Activated effector memory CD4-positive, alpha-beta T cell treated with Interleukin-2 at 50 U/mL for 16 hours (primary cell): Measurements from ENCODE around the gene TM9SF2.

Experiments used
- DNase-seq: peaks from one replicate; pipeline ENCODE4 v3.0.0-alpha.2; 2020

Gene TM9SF2

DNA sequence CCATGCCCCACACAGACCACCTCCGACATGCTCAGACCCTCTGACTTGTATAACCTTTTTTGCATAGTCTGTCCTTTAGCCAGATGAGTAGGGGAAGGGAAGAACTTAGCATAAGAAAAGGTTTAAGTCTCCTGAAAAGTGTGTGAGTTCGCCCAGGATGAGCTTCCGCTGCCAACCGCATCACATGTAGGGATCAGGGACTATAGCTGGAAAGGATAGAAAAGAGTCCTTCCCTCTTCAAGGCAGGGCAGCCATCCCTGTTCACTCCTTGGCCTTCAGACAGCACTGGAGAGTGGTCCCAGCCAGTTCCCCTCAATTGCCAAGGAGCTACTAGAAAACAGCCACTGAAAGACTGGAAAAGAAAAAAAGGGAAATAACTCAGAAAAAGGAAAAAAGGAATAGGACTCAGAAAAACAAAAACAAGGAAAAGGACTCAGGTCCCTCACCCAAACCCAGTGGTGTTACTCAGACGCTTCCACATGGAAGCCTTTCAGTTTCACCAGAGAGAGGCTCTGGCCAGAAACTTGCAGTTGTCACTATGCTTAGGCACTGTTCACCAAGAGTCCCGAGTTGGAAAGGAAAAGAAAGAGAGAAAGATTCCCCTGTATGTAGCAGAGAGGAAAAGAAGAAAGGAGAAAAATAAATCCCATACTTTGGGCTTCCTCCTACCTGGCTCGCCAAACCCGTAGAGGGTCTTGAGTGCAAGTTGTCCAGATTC lies 5.6 kb upstream of the TM9SF2 start:
- DNase-seq: no peak

DNA sequence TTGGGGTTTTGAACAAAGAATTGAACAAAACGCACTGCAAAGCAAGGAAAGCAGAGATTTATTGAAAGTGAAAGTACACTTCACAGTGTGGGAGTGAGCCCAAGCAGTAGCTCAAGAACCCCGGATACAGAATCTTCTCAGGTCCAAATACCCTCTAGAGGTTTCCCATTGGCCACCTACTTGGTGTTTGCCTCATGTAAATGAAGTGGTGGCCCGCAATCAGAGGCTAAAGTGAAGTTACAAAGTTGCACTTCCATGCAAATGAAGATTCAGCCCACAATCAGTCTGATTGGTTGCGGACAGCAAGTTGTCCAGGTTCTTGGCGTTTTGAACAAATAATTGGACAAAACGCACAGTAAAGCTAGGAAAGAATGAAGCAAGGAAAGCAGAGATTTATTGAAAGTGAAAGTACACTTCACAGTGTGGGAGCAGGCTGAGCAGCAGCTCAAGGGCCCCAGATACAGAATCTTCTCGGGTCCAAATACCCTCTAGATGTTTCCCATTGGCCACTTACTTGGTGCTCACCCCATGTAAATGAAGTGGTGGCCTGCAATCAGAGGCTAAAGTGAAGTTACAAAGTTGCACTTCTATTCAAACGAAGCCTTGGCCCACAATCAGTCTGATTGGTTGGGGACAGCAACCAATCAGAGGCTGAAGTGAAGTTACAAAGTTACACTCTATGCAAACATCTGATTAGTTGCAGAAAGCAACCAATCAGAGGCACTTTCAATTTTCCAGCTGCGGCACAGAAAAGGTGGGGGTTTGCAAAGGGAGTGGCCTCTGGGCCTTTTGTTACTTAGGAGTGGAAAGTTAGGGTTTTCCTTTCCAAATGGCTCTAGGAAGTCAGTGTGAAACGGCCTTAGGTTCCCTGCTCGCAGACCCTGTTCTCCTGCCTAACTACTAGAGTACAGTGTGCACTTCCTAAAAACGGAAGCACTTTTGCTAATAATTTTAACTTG lies 4.8 kb upstream of the TM9SF2 start:
- DNase-seq: peak; percentile 52

DNA sequence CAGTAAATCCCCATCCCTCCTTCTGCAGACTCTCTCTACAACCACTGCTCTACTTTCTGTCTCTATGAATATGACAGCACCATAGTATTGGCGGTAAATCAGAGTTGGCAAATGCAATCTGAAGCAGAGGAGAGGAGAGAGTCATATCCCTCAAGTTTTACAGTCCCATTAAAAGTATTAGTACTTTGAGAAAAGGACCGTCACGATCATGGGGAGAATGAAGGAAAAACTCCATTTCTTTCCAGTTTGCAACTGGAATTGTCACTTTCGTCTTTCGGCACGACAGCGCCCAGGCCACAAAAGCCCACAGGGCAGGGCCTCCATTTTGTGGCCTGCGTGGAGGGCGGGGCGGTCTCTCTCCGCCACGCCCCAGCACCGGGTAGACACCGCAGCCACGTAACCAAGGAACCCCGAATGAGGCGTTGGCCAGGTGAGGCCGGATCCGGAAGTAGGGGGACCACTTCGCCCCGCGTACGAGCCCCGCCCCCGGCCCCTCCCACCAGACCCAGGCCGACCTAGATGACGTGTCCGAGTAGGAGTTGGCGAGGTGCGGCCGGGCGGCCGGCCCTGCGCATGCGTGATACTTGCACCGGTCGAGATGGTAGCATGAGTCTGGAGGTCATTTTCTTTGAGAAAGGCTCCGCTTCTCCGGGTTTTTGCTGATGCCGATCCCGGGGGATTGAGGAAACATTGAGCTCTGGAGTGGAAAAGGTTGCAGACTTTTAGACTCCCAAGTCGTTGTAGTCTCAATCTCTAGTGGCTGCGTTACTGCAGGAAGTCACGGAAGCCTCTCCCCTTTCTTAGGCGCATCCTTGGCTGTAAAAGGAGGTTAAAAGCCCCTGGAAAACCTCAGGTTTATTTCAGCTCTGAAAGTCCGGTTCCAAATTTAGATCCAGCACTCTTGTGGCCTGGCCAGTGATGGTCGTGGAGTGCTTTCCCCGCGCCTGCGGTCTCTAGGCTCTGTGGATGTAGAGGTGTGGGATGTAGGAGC lies 2.8 kb upstream of the TM9SF2 start:
- peak; percentile 98 for DNase-seq

DNA sequence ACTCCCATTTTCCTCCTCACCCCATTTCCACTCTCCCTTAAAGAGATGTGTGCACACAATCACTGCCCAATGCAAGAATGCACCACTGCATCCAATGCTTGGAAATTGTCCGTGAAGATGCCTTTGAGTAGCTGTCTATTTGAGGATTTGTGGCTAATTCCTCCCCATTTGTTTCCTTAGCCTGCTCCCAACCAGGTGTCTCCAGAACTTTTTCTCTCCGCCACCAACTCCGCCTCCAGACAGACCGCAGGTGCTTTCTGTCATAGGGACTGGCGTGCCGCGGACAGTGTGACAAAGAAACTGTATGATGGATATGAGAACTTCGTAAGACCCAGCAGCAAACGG lies 461 bp upstream of the TM9SF2 start:
- DNase-seq: no peak

DNA sequence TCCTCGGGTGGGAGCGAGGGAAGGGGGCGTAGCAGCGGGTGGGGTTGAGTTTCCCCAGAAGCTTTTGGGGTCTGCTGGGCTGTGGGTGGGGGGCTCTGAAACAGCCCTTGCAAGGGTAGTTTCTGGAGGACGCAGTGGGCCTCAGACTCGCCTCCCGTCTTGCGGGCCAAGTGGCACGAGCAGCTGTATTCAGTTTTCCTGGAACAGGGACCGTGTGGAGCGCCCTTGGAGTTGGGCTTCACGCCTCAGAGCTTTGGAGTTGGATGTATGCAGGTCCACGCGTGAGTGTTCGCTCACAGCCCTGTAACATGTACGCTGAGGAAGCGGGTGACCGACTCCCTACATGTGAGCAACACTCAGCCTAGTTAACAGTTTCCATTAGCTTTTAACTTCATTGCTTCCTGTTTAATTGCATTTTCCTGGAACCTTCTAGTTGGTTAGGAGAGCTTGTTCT lies 603 bp downstream of the TM9SF2 start:
- no peak for DNase-seq

DNA sequence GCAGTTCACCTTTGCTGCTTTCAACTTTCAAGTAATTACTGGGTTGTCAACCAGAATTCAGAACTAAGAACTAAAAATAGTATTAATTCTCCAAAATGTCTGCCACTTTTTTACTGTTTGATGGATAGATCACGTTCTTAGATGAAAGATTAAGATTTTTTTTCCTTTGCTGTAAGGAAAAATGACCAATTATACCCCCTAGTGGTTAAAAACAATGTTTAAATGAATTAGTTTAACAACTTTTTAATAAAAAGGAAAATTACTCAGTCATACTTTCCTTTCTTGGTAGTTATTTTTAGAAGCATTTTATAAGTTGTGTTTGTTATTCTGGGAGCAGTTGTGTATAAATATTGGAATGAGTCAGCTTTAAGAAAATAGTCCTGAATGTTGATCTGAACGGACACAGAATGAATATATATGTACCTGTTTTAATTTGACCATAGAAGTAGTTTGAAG lies 4.6 kb downstream of the TM9SF2 start:
- DNase-seq: no peak

DNA sequence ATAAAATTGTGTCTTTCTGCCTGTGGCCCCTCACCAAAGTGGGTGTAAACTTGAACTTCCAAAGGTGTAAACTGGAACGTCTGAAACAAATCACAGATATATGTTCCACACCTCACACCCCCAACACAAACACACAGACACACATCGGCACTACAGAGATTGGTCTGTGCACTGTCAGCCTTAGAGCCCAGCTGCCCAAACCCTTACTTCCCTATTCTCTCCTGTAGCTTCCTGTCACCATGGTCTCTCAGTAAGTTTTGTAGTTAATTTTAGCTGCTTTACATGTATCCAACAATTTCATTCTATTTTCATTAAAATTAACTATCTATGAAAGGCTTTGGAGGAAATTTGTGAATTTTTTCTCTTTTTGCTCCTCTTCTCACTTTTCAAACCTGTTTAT lies 5.4 kb downstream of the TM9SF2 start:
- no peak for DNase-seq

DNA sequence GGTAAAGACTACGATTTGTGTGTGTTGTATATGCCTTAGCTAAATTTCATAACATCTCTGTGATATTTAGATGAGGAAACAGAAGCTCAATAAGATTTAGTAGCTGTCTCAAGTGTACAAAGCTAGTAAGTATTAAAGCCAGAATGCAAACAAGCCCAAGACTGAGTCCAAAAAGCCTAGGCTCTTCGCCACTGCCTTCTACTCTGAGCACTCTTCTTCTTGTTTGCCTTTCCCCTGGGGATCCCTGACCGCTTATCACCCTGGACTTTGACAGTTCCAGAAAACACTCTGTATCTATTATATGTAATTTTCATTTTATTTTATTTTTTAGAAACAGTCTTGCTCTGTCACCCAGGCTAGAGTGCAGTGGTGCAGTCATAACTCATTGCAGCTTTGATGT lies 5.8 kb downstream of the TM9SF2 start:
- no peak for DNase-seq

DNA sequence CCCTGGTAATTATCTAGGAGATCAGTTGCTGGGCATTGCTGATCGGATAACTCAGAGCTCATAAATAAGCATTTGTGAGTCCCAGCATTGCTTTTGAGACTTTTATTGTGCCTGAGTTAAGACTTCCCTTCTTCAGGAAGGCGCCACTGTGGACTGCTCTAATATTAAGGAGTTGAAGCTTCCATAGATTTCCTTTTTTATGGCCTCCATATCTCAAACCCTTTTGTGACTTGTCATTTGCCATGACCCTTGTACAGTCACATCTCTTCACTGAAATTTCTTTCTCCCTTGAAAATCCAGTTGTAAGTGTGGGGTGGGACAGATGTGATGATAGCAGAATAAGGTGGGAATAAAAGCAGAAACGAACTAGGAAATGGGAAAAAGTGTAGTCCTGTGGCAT lies 6.3 kb downstream of the TM9SF2 start:
- DNase-seq: no peak

DNA sequence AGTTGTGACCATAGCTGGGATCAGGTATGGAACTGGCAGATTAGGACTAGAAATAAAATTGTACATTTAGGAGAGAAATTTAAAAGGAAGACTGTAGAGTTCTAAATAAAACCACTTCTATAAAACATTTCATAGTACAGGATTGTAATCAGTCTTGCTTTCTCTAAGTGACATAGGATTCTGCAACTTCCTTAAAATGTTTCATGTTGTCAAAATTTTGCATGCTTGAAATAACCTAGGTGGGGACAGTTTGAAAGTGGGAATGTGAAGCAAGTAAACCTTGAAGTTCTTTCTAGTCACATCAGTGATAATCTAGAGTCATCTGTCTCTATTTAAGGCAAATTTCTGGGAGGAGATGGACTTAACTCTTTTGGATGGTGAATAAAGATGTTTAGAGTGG lies 6.7 kb downstream of the TM9SF2 start:
- no peak for DNase-seq

DNA sequence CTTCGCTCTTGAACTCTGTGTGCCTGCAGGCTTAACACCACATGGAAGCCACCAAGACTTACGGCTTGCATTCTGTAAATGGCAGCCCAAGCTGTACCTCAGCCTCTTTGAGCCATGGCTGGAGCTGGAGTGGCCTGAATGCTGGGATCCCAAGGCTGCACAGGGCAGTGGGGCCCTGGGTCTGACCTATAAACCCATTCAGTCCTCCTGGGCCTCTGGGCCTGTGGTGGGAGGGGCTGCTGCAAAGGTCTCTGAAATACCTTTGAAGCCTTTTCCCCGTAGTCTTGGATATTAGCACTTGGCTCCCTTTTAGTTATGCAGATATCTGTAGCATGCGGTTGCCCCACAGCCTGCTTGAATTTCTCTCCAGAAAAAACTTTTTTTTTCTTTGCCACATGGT lies 8.2 kb downstream of the TM9SF2 start:
- no peak for DNase-seq

DNA sequence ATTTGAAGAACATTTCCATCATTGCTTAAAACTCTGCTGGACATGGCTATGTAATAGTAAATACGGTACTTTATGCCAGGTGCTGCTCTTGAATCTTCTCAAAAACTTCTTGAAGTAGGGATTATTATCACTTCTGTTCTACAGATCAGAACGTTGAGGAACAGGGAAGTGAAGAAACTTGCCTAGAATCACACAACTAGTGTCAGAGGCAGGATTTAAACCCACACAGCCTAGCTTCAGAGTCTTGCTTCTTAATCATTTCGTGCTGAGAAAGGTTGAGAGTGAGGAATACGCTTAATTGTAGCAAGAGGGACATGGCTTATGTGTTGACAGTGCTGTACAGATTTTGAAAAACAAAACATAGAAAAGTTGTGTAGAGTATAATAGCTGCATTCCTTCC lies 13.5 kb downstream of the TM9SF2 start:
- DNase-seq: no peak

DNA sequence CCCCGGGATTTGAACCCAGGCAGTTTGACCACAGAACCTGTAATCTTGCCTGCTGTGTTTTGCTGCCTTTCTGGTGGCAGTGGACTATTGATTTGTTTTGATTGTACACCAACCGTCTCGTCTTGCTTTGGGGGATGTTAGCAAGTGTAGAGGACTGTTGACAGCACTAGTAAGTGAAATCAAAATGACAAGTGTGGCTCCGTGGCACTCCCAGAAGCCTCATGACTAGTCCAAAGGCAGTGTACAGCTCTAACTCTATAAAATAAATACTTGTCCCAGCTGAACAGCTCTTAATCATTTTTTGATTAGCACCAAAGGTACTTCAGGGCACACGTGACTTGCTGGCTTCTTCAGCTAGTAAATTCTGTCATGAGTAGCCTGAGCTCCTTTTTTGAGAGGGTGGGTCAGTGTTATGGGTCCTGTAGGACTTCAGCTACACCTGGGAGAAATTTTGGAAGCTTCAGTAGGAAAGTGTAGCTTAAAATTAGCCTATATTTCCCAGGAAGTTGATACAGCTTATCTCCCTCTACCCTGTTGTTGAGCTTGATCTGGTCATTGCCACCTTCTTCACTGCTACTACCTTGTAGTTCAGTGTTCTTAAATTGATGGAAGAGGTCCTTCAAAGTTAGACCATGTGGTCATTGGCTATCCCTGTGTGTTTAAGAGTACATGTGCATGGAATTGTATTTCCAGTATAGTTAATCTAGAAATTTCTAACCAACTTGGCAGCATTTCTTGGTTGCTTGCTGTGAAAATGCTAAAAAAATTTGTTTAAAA lies 15.1 kb downstream of the TM9SF2 start:
- DNase-seq: no peak

DNA sequence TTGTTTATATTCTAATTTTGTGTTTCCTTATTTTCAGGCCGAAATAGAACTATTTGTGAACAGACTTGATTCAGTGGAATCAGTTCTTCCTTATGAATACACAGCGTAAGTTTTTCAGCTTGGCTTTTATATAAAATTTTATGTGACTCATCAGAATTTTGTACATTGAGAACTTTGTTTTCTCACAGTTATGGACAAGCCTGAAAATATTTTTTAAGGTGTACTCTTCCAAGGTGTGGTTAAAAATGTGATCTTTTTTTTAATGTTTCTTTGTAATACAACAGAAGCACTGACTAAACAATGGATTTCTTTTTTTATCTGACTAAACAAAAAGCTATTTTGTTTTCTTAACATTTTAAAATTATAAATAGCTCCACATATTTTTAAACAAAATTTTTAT lies 16.3 kb downstream of the TM9SF2 start:
- DNase-seq: no peak

DNA sequence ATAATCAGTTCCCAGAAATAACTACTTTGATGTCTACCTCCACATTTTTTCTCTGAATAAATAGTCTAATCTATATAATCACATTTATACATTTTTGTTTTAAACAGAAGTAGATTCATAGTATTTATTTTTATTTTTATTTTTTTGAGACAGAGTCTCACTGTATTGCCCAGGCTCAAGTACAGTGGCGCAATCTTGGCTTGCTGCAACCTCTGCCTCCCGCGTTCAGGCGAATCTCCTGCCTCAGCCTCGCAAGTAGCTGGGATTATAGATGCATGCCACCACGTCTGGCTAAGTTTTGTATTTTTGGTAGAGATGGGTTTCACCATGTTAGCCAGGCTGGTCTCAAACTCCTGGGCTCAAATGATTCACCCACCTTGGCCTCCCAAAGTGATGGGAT lies 16.7 kb downstream of the TM9SF2 start:
- DNase-seq: no peak

DNA sequence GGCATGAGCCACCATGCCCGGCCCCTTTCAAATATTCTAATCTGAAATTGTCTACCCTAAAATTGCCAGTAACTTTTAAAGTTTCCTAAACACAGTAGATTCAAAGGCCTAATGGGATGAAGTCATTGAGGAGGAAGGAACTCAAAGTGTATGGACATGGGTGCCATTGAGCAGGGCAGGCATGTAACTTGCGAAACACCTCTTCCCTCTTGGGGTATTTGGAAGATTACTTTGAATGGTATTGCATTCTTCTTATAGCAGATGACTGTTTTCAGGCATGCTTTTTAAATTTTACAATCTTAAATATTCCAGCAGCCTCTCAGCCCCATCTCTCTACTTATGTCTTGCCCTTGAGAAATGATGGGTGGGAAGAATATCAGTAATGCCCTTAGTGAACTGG lies 21.0 kb downstream of the TM9SF2 start:
- DNase-seq: no peak

DNA sequence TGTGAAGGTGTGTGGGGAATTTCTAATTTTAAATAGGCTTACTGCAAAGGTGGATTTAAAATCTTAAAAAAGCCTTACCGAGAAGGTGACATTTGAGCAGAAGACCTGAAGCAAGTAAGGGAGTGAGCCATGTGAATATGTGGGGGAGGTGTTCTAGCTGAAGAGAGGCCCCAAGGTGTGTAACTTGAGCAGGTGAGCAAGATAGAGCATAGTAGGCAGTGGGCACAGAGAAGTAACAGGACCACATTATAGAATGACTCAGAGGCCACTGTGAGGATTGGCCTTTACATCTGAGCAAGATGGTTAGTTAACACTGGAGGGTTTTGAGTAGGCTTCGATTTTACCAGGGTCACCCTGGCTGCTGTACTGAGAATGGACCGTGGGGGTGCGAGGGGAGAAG lies 22.6 kb downstream of the TM9SF2 start:
- DNase-seq: no peak

DNA sequence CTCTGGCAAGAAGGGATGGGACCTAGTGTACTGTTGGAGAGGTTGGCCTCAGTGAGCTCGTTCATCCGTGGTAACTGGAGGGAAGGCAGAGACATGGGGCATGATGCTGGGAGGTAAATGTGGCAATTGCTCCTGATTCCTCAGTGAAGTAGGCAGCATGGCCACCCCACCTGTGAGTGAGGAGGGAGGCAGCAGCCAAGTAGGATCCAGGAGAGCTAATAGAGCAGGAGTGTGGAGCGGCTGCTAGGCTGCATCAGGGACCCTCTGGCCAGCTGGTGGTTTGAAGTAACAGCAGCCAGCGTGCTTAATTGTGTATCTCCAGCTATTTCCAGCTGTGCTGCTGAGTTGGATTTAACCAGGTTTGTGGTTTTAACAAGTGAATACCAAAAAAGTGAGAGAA lies 24.7 kb downstream of the TM9SF2 start:
- DNase-seq: no peak

DNA sequence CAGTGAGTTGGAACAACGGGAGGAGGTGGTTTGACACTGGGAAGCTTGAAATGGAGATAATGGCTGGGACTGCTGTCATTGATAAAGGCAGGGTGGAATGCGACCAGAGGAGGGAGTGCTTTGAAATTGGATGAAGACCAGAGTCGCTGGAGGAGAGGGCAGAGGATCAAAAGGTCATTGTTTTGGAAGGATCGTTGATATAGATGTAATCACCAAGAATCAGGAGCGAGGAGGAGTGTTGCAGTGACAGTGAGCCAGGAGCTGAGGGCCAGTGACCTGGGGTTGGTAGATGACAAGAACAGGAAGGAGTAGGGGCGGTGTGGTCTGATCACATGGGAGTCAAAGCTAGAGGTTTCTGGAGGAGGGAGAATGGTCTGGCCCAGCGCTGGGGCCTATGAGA lies 25.3 kb downstream of the TM9SF2 start:
- DNase-seq: no peak

DNA sequence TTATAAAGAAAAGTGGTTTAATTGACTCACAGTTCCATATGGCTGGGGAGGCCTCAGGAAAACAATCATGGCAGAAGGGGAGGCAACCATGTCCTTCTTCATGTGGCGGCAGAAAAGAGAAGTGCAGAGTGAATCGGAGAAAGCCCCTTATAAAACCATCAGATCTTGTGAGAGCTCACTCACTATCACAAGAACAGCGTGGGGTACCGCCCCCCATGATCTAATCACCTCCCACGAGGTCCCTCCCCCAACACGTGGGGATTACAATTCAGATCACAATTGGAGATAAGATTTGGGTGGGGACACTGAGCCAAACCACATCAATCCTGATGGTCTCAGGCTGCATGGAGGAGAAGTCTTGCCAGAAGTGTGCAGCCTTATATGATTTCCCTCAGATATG lies 26.0 kb downstream of the TM9SF2 start:
- DNase-seq: no peak

DNA sequence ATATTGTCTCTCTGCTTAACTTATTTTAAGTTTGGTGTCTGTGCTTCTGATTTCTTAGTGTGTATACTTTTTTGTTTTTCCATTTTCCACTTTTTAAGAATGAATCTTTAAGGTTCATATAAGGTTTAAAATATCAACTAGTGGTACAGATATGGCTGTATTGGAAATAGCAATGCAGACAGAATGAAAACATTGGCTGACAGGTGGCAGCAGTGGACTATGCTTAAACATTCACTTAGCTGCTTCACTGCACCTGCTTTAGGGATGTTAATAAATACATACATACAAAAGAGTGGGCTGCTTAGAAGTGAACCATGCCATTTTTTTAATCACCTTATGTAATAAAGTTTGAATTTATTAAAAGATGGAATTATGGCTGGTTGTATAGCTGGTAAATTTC lies 27.3 kb downstream of the TM9SF2 start:
- no peak for DNase-seq

DNA sequence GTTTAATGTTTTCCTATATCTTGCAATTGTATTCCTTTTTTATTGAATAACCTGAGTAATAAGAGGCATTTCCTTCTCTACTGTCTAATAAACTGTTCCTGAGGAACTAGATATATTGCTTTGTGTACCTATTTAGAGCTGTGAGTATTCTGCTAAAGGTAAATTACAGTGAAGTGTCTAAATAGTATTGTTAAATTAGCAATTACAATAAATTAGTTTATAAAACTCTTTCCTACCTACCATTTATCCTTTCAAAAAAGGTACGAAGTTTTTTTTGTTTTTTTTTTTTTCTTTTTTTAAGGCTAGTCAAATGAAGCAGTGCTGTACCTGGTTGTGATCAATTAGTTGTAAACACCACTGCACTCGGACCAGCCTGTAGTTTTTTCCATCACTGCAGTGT lies 34.8 kb downstream of the TM9SF2 start:
- no peak for DNase-seq
